Panc1 (cell line): Measurements from ENCODE around the gene SNX15. TPM values are rescaled to one million over a fixed set of nuclear protein-coding genes. Genes with fewer than 3 reads are reported as not detected.

Experiments used
- ATAC-seq: fragments of 200-7000 bp; cut with Tn5 transposase; 2 replicates; pipeline ENCODE4 v1.9.1; 2020; ENCODE audit warnings: mild to moderate bottlenecking, moderate library complexity
- BruUV-seq: library from RNA; stranded (reverse); fragments of 400-500 nt; replicated peaks from 2 replicates; lab custom pipeline; 2021; lab: Mats Ljungman, UMichigan
- CTCF ChIA-PET: fragments of 300-600 bp; sonication (Branson Sonifier 250); formaldehyde crosslinking; loops from one replicate; lab custom pipeline; 2022; ENCODE audit warnings: antibody characterized with exemption; lab: Charles Lee
- POLR2A ChIA-PET: fragments of 300-600 bp; sonication (Branson Sonifier 250); formaldehyde crosslinking; loops from one replicate; lab custom pipeline; 2022; ENCODE audit warnings: antibody characterized with exemption; lab: Charles Lee
- DNase-seq: peaks from one replicate; pipeline ENCODE4 v3.0.0-alpha.2; 2010; ENCODE audit warnings: low read depth, low spot score
- H3K27ac ChIP-seq: 2 replicates; pipeline ENCODE4 v1.5.1; 2011; ENCODE audit warnings: mild to moderate bottlenecking, low read length, inconsistent platforms
- H3K27me3 ChIP-seq: fragments of 200-500 bp; sonication (Bioruptor generic); 2 replicates; pipeline ENCODE4 v1.6.0; 2014; ENCODE audit warnings: low read length, inconsistent platforms; ENCODE audit not compliant: control insufficient read depth, insufficient read depth
- H3K36me3 ChIP-seq: fragments of 200-500 bp; sonication (Bioruptor generic); 2 replicates; pipeline ENCODE4 v1.5.1; 2014; ENCODE audit warnings: inconsistent platforms, mild to moderate bottlenecking, low read length, moderate library complexity; ENCODE audit not compliant: control insufficient read depth, insufficient read depth
- H3K4me1 ChIP-seq: 2 replicates; pipeline ENCODE4 v1.5.1; 2011; ENCODE audit warnings: inconsistent platforms, mild to moderate bottlenecking, low read length, moderate library complexity; ENCODE audit not compliant: control insufficient read depth, insufficient read depth
- H3K4me3 ChIP-seq, 2 experiments: 2 replicates each; pipeline ENCODE4 v1.5.1; 2011 to 2012; ENCODE audit warnings: low read depth in 2 of 2, low read length in 2 of 2, mild to moderate bottlenecking in 2 of 2, inconsistent platforms in 1 of 2, moderate library complexity in 1 of 2
- H3K9me3 ChIP-seq: fragments of 200-500 bp; sonication (Bioruptor generic); 2 replicates; pipeline ENCODE4 v1.5.1; 2014; ENCODE audit warnings: low read depth, mild to moderate bottlenecking, inconsistent platforms, low read length, moderate library complexity; ENCODE audit not compliant: control insufficient read depth, insufficient read depth
- CTCF ChIP-seq: fragments of 450-650 bp; IDR thresholded peaks from 2 replicates; pipeline ENCODE4 v1.5.1; 2017; ENCODE audit warnings: mild to moderate bottlenecking
- POLR2AphosphoS5 ChIP-seq: IDR thresholded peaks from 2 replicates; pipeline ENCODE4 v1.6.1; 2012; ENCODE audit warnings: mild to moderate bottlenecking, low read depth, low read length, moderate library complexity
- REST ChIP-seq, 2 experiments: IDR thresholded peaks; 2 replicates each; pipeline ENCODE4 v1.6.1; 2011 to 2012; ENCODE audit warnings: low read depth in 2 of 2, control low read depth in 1 of 2, low read length in 1 of 2, mild to moderate bottlenecking in 1 of 2, moderate library complexity in 1 of 2; ENCODE audit not compliant: insufficient read depth in 1 of 2
- SIN3A ChIP-seq: IDR thresholded peaks from 2 replicates; pipeline ENCODE4 v1.6.1; 2012; ENCODE audit warnings: low read depth, mild to moderate bottlenecking, low read length, moderate library complexity, borderline replicate concordance; ENCODE audit not compliant: insufficient read depth
- TCF7L2 ChIP-seq: IDR thresholded peaks from 2 replicates; pipeline ENCODE4 v1.6.1; 2011; ENCODE audit warnings: mild to moderate bottlenecking, low read depth, low read length, inconsistent platforms
- in situ Hi-C: cut with HindIII; loops from 2 replicates; pipeline ENCODE4 v1.10.0; 2016; ENCODE audit warnings: low sequenced_read_pairs, low pct_unique_long_range_greater_than_20kb
- intact Hi-C: fragments of 100-400 bp; cut with micrococcal nuclease; formaldehyde crosslinking; loops from one replicate; pipeline ENCODE4 v1.10.0; 2022; ENCODE audit not compliant: unreplicated experiment
- total RNA-seq: library from RNA; stranded (reverse); gene quantifications from one replicate; pipeline ENCODE4 v1.2.1, GENCODE V29; 2021; ENCODE audit not compliant: unreplicated experiment

The SNX15 gene
- total RNA-seq, 1 experiment from 2014 or later, result 51.5 TPM

- ATAC-seq, result no peak
- no TSS peak for BruUV-seq
- TF ChIP-seq TCF7L2 (no peak), SIN3A (no peak), POLR2AphosphoS5 (no peak), REST (IDR thresholded peaks at IDR 0.05; ENCODE audit: insufficient read depth in 1 of 2, low read depth in 2 of 2, low read length in 1 of 2) (no peak), CTCF (no peak)
- H3K36me3 ChIP-seq, result peaks cover 3% of the 10 kb centered on the region; the same call in 1 of the 2 replicates
- intact Hi-C loops, result no loop called here
- POLR2A ChIA-PET, result no interaction called here
- H3K27ac ChIP-seq, result no peak overlapping the region
- no peaks in the 10 kb centered on the region for H3K9me3 ChIP-seq
- DNase-seq, result no peak
- no peaks in the 10 kb centered on the region for H3K27me3 ChIP-seq
- H3K4me1 ChIP-seq, result peaks cover 15% of the 10 kb centered on the region
- CTCF ChIA-PET, result no interaction called here
- in situ Hi-C loops, result no loop called here
- H3K4me3 ChIP-seq, result no peak overlapping the region
Measured at GRCh38 chr11:65087216-65087615, 60.0 kb downstream of the SNX15 start.

- DNase-seq (no peak), ATAC-seq (no peak)
- in situ Hi-C loops, result no loop called here
- ChIA-PET POLR2A (no interaction called here), CTCF (no interaction called here)
- intact Hi-C loops, result no loop called here
- Histone ChIP-seq H3K36me3 (peaks cover 3% of the 10 kb centered on the region; the same call in 1 of the 2 replicates), H3K9me3 (no peaks in the 10 kb centered on the region), H3K27me3 (no peaks in the 10 kb centered on the region), H3K4me1 (peaks cover 11% of the 10 kb centered on the region), H3K27ac (no peak overlapping the region), H3K4me3 (no peak overlapping the region)
- TF ChIP-seq REST (IDR thresholded peaks at IDR 0.05; ENCODE audit: insufficient read depth in 1 of 2, low read depth in 2 of 2, low read length in 1 of 2), result no peak
- TF ChIP-seq CTCF, result no peak
- TF ChIP-seq SIN3A, result no peak
- no peak for TF ChIP-seq TCF7L2
- no peak for TF ChIP-seq POLR2AphosphoS5
- BruUV-seq, result no TSS peak
Measured at GRCh38 chr11:65087827-65088226, 60.6 kb downstream of the SNX15 start.
